Aorta (tissue), 5 donors: Measurements from ENCODE around the gene ASF1B. TPM values are rescaled to one million over a fixed set of nuclear protein-coding genes. Genes with fewer than 3 reads are reported as not detected.
A peak's percentile ranks its signal among the peaks of the same experiment; 100 is the strongest.

Experiments used
- ATAC-seq: fragments of 200-7000 bp; cut with Tn5 transposase; one replicate; pipeline ENCODE4 v1.9.1; 2022; ENCODE audit warnings: moderate library complexity; ENCODE audit not compliant: low FRiP score
- DNase-seq, 2 donors: peaks; one replicate each; pipeline ENCODE4 v3.0.0-alpha.2; 2020
- H3K27ac ChIP-seq, 2 donors: one replicate each; pipeline ENCODE4 v1.5.1; 2013; ENCODE audit warnings: low read length in 2 of 2, mild to moderate bottlenecking in 2 of 2, moderate library complexity in 2 of 2, control low read depth in 1 of 2, inconsistent platforms in 1 of 2, low read depth in 1 of 2
- H3K27me3 ChIP-seq, 2 donors: one replicate each; pipeline ENCODE4 v1.6.1; 2013; ENCODE audit warnings: control low read depth in 1 of 2, low read length in 1 of 2, mild to moderate bottlenecking in 1 of 2, moderate library complexity in 1 of 2; ENCODE audit not compliant: insufficient read depth in 2 of 2, control insufficient read depth in 1 of 2
- H3K36me3 ChIP-seq, 2 donors: one replicate each; pipeline ENCODE4 v1.6.1; 2013; ENCODE audit warnings: control low read depth in 1 of 2, low read length in 1 of 2, mild to moderate bottlenecking in 1 of 2; ENCODE audit not compliant: insufficient read depth in 2 of 2, control insufficient read depth in 1 of 2
- H3K4me1 ChIP-seq, 2 donors: one replicate each; pipeline ENCODE4 v1.6.1; 2013; ENCODE audit warnings: low read length in 2 of 2, control low read depth in 1 of 2, mild to moderate bottlenecking in 1 of 2, moderate library complexity in 1 of 2; ENCODE audit not compliant: insufficient read depth in 2 of 2, control insufficient read depth in 1 of 2
- H3K4me3 ChIP-seq, 2 donors: one replicate each; pipeline ENCODE4 v1.5.1; 2013; ENCODE audit warnings: low read length in 2 of 2, control low read depth in 1 of 2, mild to moderate bottlenecking in 1 of 2
- H3K9me3 ChIP-seq: one replicate; pipeline ENCODE4 v1.6.1; 2013; ENCODE audit warnings: mild to moderate bottlenecking, low read length; ENCODE audit not compliant: control insufficient read depth
- WGBS, 2 donors: extraction: QIAGEN DNeasy Blood & Tissue Kit; methylation state at CpG; one replicate each; pipeline ENCODE4 v1.1.7; 2013; 5-methylcytosine and 5-hydroxymethylcytosine counted together
- intact Hi-C, 2 donors: fragments of 100-400 bp; cut with DNase I; formaldehyde crosslinking; loops; one replicate each; pipeline versions ENCODE4 v1.14.2 to v1.15.0; 2022
- polyA plus RNA-seq, 2 donors: library from polyadenylated mRNA; stranded (reverse); fragments of 200-250 nt; gene quantifications; one replicate each; pipeline ENCODE4 v1.2.3, GENCODE V29; 2013
- total RNA-seq, 2 donors: library from RNA; stranded (reverse); fragmentation: NEBNext Ultra II Directional; extraction: Animal tissue kit (Norgen Biotek cat#: 25700); gene quantifications; one replicate each; pipeline ENCODE4 v1.2.1, GENCODE V29; 2021
- donor health status: healthy with polysubstance abuse.
- donor health status: Bipolar disorder and iron deficiency.
- donor health status: DM: no; HTN: no; CAD: no.
- donor health status: DM: no; HTN: no; CAD: no.
- donor health status: DM: yes; HTN: yes; CAD: no.

ASF1B gene
- total and polyA plus RNA-seq, 4 donors, result 0.49 to 2.0 (median 1.3) TPM

DNA sequence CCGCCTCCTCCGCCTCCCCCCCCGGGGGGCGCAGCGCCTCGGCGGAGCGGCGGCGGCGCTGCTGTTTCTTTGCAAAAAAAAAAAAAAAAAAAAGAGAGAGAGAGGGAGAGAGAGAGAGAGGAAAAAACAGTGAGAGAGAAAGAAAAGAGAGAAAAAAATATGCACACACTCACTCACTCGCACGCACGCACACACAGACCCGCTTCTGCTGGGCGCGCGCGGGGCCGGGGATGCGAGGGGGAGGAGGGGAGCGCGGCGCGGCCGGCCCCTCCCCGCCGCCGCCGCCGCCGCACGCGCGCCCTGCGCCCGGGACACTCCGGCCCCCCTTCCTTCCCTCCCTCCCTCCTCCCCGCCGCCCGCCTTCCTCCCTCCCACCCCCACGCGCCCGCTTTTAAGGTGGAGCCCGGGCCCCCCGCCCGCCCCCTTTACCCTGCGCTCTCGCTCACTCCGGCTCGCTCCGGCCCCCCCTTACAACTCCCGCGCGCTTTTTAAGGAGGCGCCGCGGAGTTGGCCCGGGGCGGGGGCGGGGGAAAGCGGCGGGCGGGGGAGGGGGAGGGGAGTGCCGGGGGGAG is 45.8 kb downstream of the ASF1B start, which contains the start of gene SAMD1:
Gene SAMD1, minus strand, starts transcription at position 243 of the 572 bp plus-strand sequence.
- intact Hi-C loops, result loop anchor here in 1 of 2 donors (2.0 kb wide), 1 partner anchor 46 kb away; the partner anchor contains the start of gene ASF1B
- WGBS, 2 donors, result 1% methylated on average over 13 to 61 of the region's 65 CpGs
- peak; percentile 82 for ATAC-seq
- Histone ChIP-seq H3K36me3 (no peaks in the 10 kb centered on the region), H3K27me3 (no peaks in the 10 kb centered on the region), H3K9me3 (no peaks in the 10 kb centered on the region), H3K4me1 (no peaks in the 10 kb centered on the region), H3K27ac (peak within 1 kb of the TSS; percentile 46 to 93), H3K4me3 (peak within 1 kb of the TSS; percentile 76 to 96)
- DNase-seq, result peak; percentile 95 to 96

DNA sequence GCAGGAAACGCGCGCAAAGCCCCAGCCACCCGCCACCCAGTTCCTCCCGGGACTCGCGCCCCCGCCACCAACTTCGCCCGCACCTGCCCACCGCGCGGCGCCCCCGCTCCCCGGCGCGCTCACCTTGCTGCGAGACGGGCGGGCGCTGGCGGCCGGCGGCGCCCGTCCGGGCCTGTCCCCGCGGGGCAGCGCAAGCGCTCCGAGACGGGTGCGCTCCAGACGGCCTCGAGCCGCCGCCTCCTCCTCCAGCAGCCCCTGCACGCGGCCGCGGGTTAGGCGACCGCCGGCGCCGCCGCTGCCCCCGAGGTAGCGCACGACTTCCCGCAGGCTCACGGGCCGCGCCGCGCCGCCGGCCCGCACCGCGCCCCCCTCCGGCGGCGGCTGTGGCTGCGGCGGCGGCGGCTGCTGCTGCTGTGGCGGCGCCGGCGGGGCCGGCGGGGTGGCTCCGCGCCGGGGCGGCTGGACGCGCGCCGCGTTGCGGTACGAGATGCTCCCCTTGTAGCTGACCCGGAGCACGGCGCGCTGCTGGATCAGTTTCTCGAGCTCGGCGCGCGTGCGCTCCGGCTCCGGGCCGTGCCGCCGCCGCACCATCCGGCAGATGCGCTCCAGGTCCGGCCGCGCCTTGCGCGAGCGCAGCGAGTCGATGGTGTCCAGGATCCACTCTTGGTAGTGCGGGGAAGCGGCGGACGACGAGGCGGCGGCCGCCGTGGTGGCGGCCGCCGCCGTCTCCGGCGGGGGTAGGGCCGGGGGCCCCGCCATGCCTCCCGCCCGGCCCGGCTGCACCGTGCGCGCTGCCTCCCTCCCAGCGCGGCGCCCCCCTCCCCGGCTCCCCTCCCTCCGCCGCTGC is 46.5 kb downstream of the ASF1B start:
- intact Hi-C loops, result loop anchor here in 1 of 2 donors (2.0 kb wide), 1 partner anchor 47 kb away; the partner anchor contains the start of gene ASF1B
- peak; percentile 75 to 85 for DNase-seq
- H3K36me3 ChIP-seq, result no peaks in the 10 kb centered on the region

DNA sequence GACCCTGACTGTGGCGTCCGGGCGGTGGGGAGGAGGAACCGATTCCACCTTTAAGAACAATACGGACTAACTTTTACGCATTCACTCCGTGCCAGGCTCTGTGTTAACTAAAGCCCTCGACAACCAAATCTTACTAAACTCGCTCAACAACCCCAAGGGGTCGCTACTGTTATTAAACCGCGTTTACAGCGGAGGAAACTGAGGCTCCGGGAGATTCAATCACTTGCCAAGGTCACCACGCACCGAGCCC is 47.1 kb downstream of the ASF1B start:
- Histone ChIP-seq H3K36me3 (no peaks in the 10 kb centered on the region), H3K9me3 (no peaks in the 10 kb centered on the region), H3K4me1 (no peaks in the 10 kb centered on the region), H3K27me3 (no peaks in the 10 kb centered on the region), H3K4me3 (peak overlapping the region; percentile 60 to 76), H3K27ac (peak overlapping the region in 1 of 2 donors; percentile 3)
- WGBS, 2 donors, result 5 to 7% methylated on average over 16 of the region's 16 CpGs
- no peak for DNase-seq
- no peak for ATAC-seq
- intact Hi-C loops, result no loop called here

More for the DNA sequence above, 46.5 kb downstream of the ASF1B start:
- Histone ChIP-seq H3K4me3 (peak overlapping the region; percentile 76 to 90), H3K27ac (peak overlapping the region in 1 of 2 donors; percentile 67), H3K9me3 (no peaks in the 10 kb centered on the region), H3K4me1 (no peaks in the 10 kb centered on the region), H3K27me3 (no peaks in the 10 kb centered on the region)
- no peak for ATAC-seq
- WGBS, 2 donors, result 0 to 1% methylated on average over 46 to 142 of the region's 142 CpGs

DNA sequence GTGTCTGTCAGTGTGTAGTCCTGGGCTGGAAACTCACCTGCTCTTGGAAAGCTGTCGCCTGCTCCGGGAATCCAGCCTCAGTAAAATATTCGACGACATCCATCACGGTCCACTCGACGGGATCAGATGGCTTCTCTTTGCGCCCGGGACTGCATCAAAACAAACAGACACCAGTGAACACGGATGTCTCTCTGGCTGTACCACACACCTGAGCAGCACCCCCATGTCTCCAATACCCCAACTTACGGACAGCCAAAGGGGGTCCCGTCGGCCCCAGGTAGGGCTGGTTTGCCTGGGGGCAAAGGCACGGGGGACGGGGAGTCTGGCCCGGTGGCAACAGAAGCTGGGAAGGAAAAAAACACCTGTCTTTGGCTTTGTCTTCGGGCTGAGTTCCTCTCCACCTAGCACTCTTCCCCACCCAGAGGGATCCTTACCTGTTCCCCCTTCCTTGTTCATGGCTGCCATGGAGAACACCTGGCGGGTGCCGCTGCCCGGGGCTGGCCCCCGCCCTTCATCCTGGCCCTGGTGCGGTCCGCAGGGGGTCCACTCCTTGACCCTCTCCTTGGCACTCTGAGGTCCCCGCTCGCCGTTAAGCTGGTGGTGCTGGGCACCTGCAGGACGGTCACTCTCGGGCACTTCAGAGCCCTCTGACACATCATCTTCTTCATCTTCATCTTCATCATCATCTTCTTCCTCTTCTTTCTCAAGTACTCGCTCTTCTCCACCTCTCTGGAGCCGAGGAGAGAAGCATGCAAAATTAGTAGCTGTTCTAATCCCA is 47.6 kb downstream of the ASF1B start:
- no peak for ATAC-seq

DNA sequence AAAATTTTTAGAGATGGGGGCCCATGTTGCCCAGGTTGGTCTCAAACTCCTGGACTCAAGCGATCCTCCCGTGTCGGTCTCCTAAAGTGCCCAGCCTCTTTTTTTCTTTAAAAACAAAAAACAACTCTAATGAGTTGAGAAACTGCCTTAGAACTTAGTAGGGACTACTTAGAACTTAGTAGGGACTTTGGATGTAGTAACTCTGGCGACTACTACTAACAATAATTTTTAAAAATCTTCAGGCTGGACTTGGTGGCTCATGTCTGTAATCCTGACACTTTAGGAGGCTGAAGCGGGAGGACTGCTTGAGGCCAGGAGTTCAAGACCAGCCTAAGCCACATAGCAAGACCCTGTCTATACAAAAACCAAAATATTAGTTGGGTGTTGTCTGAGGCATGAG is 50.3 kb downstream of the ASF1B start:
- H3K36me3 ChIP-seq, result no peaks in the 10 kb centered on the region
- no peak for ATAC-seq
- no peak overlapping the region for H3K27ac ChIP-seq
- H3K4me3 ChIP-seq, result no peak overlapping the region
- H3K4me1 ChIP-seq, result no peaks in the 10 kb centered on the region
- no peak for DNase-seq
- H3K9me3 ChIP-seq, result no peaks in the 10 kb centered on the region
- WGBS, 2 donors, result 90 to 91% methylated on average over 5 of the region's 5 CpGs
- H3K27me3 ChIP-seq, result no peaks in the 10 kb centered on the region
- intact Hi-C loops, result no loop called here

More for the DNA sequence above, 47.6 kb downstream of the ASF1B start:
- Histone ChIP-seq H3K9me3 (no peaks in the 10 kb centered on the region), H3K36me3 (no peaks in the 10 kb centered on the region), H3K4me1 (no peaks in the 10 kb centered on the region), H3K4me3 (no peak overlapping the region), H3K27me3 (no peaks in the 10 kb centered on the region), H3K27ac (no peak overlapping the region)
- WGBS, 2 donors, result 86 to 87% methylated on average over 30 of the region's 30 CpGs
- DNase-seq, result no peak
- intact Hi-C loops, result no loop called here

DNA sequence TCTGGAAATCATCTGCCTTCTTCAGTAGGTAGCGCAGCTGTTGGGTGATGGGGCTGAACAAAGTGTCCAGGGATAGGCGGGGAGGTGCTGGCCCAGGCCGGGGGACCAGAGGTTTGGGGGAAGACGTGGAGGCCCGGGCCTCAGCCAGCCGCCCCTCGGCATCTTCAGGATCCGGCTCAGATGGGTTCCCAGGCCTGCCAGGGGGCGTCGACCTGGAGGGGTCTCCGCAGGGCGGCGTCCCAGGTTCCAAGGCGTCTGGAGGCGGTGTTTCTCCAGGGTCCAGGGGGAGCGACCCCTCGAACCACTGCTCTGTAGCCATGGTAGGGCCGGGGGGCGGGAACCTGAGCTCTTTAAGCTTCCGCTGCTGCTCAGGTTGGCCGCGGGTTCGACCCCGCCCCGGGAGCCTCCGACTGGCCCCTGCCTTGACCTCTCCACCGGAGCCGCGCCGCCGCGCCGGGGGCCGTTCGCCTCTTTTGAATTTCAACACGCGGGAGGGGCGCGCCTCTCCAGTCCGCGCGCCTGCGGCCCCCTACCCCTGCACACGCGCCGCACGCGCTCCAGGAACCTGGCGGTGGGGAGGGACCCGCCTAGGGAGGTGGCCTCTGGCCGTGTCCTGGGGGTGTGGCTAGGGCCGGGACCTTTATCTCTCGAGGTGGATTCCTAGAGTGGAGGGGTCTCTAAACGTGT is 50.9 kb downstream of the ASF1B start, which contains the start of gene C19orf67:
Gene C19orf67, minus strand, starts transcription at position 475 of the 687 bp plus-strand sequence. Its CDS starts 156 bp downstream, at position 319.
- WGBS, 2 donors, result 67 to 69% methylated on average over 53 to 54 of the region's 54 CpGs
- no peaks in the 10 kb centered on the region for H3K9me3 ChIP-seq
- no peaks in the 10 kb centered on the region for H3K36me3 ChIP-seq
- no peak within 1 kb of the TSS for H3K27ac ChIP-seq
- DNase-seq, result no peak
- no peaks in the 10 kb centered on the region for H3K4me1 ChIP-seq
- no peak for ATAC-seq
- H3K27me3 ChIP-seq, result no peaks in the 10 kb centered on the region
- H3K4me3 ChIP-seq, result no peak within 1 kb of the TSS
- intact Hi-C loops, result no loop called here

DNA sequence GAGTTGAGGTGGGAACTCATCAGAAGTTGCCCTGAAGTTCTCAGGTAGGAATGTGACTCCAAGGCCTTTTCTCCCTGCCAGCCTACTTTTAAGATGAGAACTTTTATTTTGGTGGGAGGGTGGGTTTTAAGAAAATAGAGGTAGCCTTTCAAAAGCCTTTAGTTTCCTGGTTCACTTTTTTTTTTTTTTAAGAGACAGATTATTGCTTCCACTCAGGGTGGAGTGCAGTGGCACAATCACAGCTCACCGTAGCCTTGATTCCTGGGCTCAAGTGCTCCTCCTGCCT is 53.8 kb downstream of the ASF1B start:
- Histone ChIP-seq H3K4me3 (no peak overlapping the region), H3K27ac (no peak overlapping the region), H3K4me1 (no peaks in the 10 kb centered on the region), H3K9me3 (no peaks in the 10 kb centered on the region), H3K27me3 (no peaks in the 10 kb centered on the region), H3K36me3 (no peaks in the 10 kb centered on the region)
- DNase-seq (no peak), ATAC-seq (no peak)
- 27 to 91% methylated on average over 1 of the region's 1 CpG for WGBS, 2 donors
- intact Hi-C loops, result loop anchor here (5.0 kb wide), 2 partner anchors 35 to 55 kb away; partner anchors contain the start of genes PRKACA (in 2 of the 2) and ASF1B (in 1 of the 2)
